KMS-11 (cell line): ENCODE data around the gene HOXA2.

Experiments
- H2AFZ ChIP-seq: fragments of 200-600 bp; sonication (generic); 2 replicates; pipeline ENCODE4 v1.6.1; 2016; ENCODE audit warnings: antibody characterized with exemption, mixed run types, low read depth
- H3K27ac ChIP-seq: fragments of 200-600 bp; sonication (generic); 2 replicates; pipeline ENCODE4 v1.6.1; 2016; ENCODE audit warnings: mild to moderate bottlenecking, mixed run types
- H3K27me3 ChIP-seq: fragments of 200-600 bp; sonication (generic); 2 replicates; pipeline ENCODE4 v1.6.1; 2017; ENCODE audit warnings: mild to moderate bottlenecking, low read depth, mixed run types, moderate library complexity; ENCODE audit not compliant: insufficient read depth
- H3K36me3 ChIP-seq: fragments of 200-600 bp; sonication (generic); 2 replicates; pipeline ENCODE4 v1.6.1; 2017; ENCODE audit warnings: mild to moderate bottlenecking, mixed run types; ENCODE audit not compliant: insufficient read depth
- H3K4me1 ChIP-seq: fragments of 200-600 bp; sonication (generic); 2 replicates; pipeline ENCODE4 v1.6.1; 2016; ENCODE audit warnings: mild to moderate bottlenecking, low read depth, mixed run types; ENCODE audit not compliant: poor library complexity, severe bottlenecking
- H3K4me2 ChIP-seq: fragments of 200-600 bp; sonication (generic); 2 replicates; pipeline ENCODE4 v1.7.0; 2016; ENCODE audit warnings: mild to moderate bottlenecking, mixed run types
- H3K4me3 ChIP-seq: fragments of 200-600 bp; sonication (generic); IDR thresholded peaks from 2 replicates; pipeline ENCODE4 v1.6.1; 2017; ENCODE audit warnings: low read depth, low read length, mixed read lengths; ENCODE audit not compliant: insufficient read depth
- H3K79me2 ChIP-seq: fragments of 200-600 bp; sonication (generic); 2 replicates; pipeline ENCODE4 v1.6.1; 2016; ENCODE audit warnings: low read depth, mixed run types; ENCODE audit not compliant: insufficient read depth
- H3K9ac ChIP-seq: fragments of 200-600 bp; sonication (generic); 2 replicates; pipeline ENCODE4 v1.6.1; 2016; ENCODE audit warnings: mild to moderate bottlenecking, mixed run types
- H4K20me1 ChIP-seq: fragments of 200-600 bp; sonication (generic); 2 replicates; pipeline ENCODE4 v1.6.1; 2016; ENCODE audit warnings: mild to moderate bottlenecking, mixed run types; ENCODE audit not compliant: insufficient read depth
- CTCF ChIP-seq: fragments of 200-600 bp; sonication (generic); conservative IDR thresholded peaks from 2 replicates; pipeline ENCODE4 v1.6.1; 2017; ENCODE audit warnings: low read depth, mild to moderate bottlenecking, antibody characterized with exemption, low read length, moderate library complexity, mixed read lengths

Gene HOXA2

GRCh38 chr7:27105301-27106031 lies 3.0 kb upstream of the HOXA2 start:
- Histone ChIP-seq H3K4me1 (no peaks in the 10 kb centered on the region), H3K27ac (no peak overlapping the region), H4K20me1 (no peaks in the 10 kb centered on the region), H3K4me3 (no peak overlapping the region), H3K9ac (no peak overlapping the region), H2AFZ (no peak overlapping the region), H3K36me3 (no peaks in the 10 kb centered on the region), H3K27me3 (no peaks in the 10 kb centered on the region), H3K79me2 (no peaks in the 10 kb centered on the region), H3K4me2 (no peak overlapping the region)
- no peak for TF ChIP-seq CTCF

DNA sequence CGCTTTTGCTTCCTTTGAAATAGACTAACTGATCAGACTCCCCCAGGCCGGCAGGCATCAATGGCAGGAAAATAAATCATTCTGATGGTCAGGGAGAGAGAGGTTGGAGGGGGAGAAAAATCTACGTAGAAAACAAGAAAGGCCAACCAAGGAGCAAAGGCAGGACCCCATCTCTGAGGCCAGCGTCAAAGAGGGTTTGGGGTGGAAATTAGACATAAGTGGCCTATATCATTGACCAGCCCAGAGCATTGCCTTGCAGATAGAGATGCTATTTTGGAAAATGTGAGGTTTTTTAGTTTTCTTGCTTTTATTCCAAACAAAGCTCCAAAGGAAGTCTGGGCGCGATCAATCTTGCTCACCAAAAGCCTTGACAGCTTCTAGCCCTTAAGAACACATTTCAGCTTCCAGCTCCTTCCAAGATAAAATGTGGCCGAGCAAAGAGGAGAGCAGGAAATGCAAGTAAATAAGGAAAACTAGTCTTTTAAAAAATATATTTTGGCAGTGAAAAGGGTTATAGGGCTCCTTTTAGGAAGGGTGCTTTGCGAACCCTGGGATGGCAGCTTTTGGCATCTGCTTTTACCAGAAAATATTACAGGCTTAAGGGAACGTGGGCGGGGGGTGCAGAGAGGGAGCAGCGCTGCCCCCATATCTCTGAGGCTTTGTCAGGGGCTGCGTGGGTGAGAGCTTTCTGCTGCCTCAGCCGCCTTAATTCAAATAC lies 2.0 kb upstream of the HOXA2 start:
- no peak for TF ChIP-seq CTCF
- Histone ChIP-seq H3K27ac (no peak overlapping the region), H3K27me3 (no peaks in the 10 kb centered on the region), H3K79me2 (no peaks in the 10 kb centered on the region), H3K4me3 (no peak overlapping the region), H4K20me1 (no peaks in the 10 kb centered on the region; the same call in 1 of the 2 replicates), H3K36me3 (no peaks in the 10 kb centered on the region), H3K4me1 (no peaks in the 10 kb centered on the region), H3K4me2 (no peak overlapping the region), H3K9ac (no peak overlapping the region), H2AFZ (no peak overlapping the region)

GRCh38 chr7:27103489-27104226 lies 1.2 kb upstream of the HOXA2 start:
- H3K27me3 ChIP-seq: no peaks in the 10 kb centered on the region
- H3K4me1 ChIP-seq: no peaks in the 10 kb centered on the region
- no peak overlapping the region for H3K4me3 ChIP-seq
- H3K36me3 ChIP-seq: no peaks in the 10 kb centered on the region
- H3K9ac ChIP-seq: no peak overlapping the region
- peaks cover 3% of the 10 kb centered on the region; the same call in 1 of the 2 replicates for H3K79me2 ChIP-seq
- no peak overlapping the region for H3K27ac ChIP-seq
- no peak for TF ChIP-seq CTCF
- no peak overlapping the region for H2AFZ ChIP-seq
- H4K20me1 ChIP-seq: no peaks in the 10 kb centered on the region; the same call in 1 of the 2 replicates
- H3K4me2 ChIP-seq: no peak overlapping the region

DNA sequence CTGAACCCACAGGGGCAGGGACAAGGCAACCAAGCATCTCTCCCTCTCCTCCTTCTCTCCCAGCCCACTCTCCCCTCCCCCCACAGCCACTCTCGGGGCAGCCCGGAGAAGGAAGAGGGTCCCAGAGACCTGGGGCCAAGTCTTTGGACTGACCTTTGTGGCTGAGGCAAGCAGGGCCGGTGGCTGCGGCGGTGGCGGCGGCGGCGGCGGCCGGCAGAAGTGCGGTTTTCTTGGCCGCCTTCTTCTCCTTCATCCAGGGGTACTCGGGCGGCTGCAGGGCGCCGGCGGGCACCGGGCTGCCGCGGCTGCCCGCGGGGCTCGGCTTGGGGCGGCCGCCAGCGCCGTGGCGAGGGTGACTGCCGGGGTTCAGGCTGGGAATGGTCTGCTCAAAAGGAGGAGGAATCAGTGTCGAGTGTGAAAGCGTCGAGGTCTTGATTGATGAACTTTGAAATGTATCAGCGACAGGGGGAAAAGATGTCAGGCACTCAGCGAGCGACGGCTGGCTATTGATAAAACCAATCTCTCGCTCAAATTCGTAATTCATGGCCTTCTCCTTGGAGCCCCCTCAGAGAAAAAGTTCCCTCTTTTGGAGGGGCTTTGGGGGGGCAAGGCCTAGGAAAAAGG lies 414 bp downstream of the HOXA2 start:
- Histone ChIP-seq H3K27me3 (no peaks in the 10 kb centered on the region), H2AFZ (no peak overlapping the region), H3K27ac (no peak overlapping the region), H3K36me3 (no peaks in the 10 kb centered on the region), H4K20me1 (no peaks in the 10 kb centered on the region; the same call in 1 of the 2 replicates), H3K4me3 (no peak overlapping the region), H3K9ac (no peak overlapping the region), H3K79me2 (peaks cover 13% of the 10 kb centered on the region), H3K4me1 (peaks cover 7% of the 10 kb centered on the region), H3K4me2 (no peak overlapping the region)
- no peak for TF ChIP-seq CTCF
